ENCODE measurements around the gene IL17RE.
"Not testable (repeated sequence)": the region's sequence is repeated elsewhere in the genome, so short reads cannot be mapped to it uniquely, and the experiment has no call there.

IL17RE gene

GRCh38 chr3:9938966-9939365 is 36.3 kb downstream of the IL17RE start:
- no peak for TF ChIP-seq CTCF (IDR thresholded peaks at IDR 0.05; ENCODE audit: low read depth, low read length, missing control alignments)
- DNase-seq (ENCODE audit: low read depth): no peak
- no peak overlapping the region for H3K4me3 ChIP-seq (ENCODE audit: low read depth, low read length)

GRCh38 chr3:9939906-9940305 is 37.3 kb downstream of the IL17RE start:
- not testable (repeated sequence) for DNase-seq (ENCODE audit: low read depth); H3K4me3 ChIP-seq (ENCODE audit: low read depth, low read length)

- no peak for DNase-seq (ENCODE audit: low read depth)
- TF ChIP-seq CTCF (IDR thresholded peaks at IDR 0.05; ENCODE audit: low read depth, low read length, missing control alignments): no peak
- no peak overlapping the region for H3K4me3 ChIP-seq (ENCODE audit: low read depth, low read length)
Measured at GRCh38 chr3:9940746-9941145, 38.1 kb downstream of the IL17RE start.

- H3K4me3 ChIP-seq (ENCODE audit: low read depth, low read length): no peak overlapping the region
- no peak for TF ChIP-seq CTCF (IDR thresholded peaks at IDR 0.05; ENCODE audit: low read depth, low read length, missing control alignments)
- DNase-seq (ENCODE audit: low read depth): no peak
Measured at GRCh38 chr3:9942164-9942563, 39.5 kb downstream of the IL17RE start.

GRCh38 chr3:9942934-9943690 is 40.5 kb downstream of the IL17RE start:
- TF ChIP-seq CTCF (IDR thresholded peaks at IDR 0.05; ENCODE audit: low read depth, low read length, missing control alignments): no peak
- no peak for DNase-seq (ENCODE audit: low read depth)
- H3K4me3 ChIP-seq (ENCODE audit: low read depth, low read length): no peak overlapping the region

GRCh38 chr3:9944271-9944670 is 41.6 kb downstream of the IL17RE start:
- DNase-seq (ENCODE audit: low read depth): no peak
- H3K4me3 ChIP-seq (ENCODE audit: low read depth, low read length): no peak overlapping the region
- no peak for TF ChIP-seq CTCF (IDR thresholded peaks at IDR 0.05; ENCODE audit: low read depth, low read length, missing control alignments)

- DNase-seq (ENCODE audit: low read depth): no peak
- no peak for TF ChIP-seq CTCF (IDR thresholded peaks at IDR 0.05; ENCODE audit: low read depth, low read length, missing control alignments)
- no peak overlapping the region for H3K4me3 ChIP-seq (ENCODE audit: low read depth, low read length)
Measured at GRCh38 chr3:9945358-9945757, 42.7 kb downstream of the IL17RE start.

Data from GM12864 (cell line).